ENCODE results near the gene ENPP7. TPM values are rescaled to one million over a fixed set of nuclear protein-coding genes. Genes with fewer than 3 reads are reported as not detected.

Gene ENPP7
- total RNA-seq, 4 donors from 2014 or later = not detected

DNA sequence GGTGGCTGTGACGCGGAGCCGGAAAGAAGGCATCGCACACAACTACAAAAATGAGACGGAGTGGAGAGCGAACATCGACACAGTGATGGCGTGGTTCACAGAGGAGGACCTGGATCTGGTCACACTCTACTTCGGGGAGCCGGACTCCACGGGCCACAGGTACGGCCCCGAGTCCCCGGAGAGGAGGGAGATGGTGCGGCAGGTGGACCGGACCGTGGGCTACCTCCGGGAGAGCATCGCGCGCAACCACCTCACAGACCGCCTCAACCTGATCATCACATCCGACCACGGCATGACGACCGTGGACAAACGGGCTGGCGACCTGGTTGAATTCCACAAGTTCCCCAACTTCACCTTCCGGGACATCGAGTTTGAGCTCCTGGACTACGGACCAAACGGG, 4.4 kb downstream of the ENPP7 start:
- WGBS, 2 donors = 93 to 97% methylated on average over 32 of the region's 32 CpGs
- no peak for TF ChIP-seq EP300 (IDR thresholded peaks at IDR 0.05)
- TF ChIP-seq POLR2A (IDR thresholded peaks at IDR 0.05) = no peak
- TF ChIP-seq CTCF (IDR thresholded peaks at IDR 0.05) = no peak
- Histone ChIP-seq H3K4me3 (no peak overlapping the region), H3K27me3 (peaks cover 0 to 23% of the 10 kb centered on the region in 2 donors), H3K9me3 (no peaks in the 10 kb centered on the region), H3K4me1 (peaks cover 0 to 8% (median 0%) of the 10 kb centered on the region in 4 donors), H3K27ac (no peak overlapping the region), H3K36me3 (no peaks in the 10 kb centered on the region)
- no peak for DNase-seq (ENCODE audit: low spot score in 2 of 2)

DNA sequence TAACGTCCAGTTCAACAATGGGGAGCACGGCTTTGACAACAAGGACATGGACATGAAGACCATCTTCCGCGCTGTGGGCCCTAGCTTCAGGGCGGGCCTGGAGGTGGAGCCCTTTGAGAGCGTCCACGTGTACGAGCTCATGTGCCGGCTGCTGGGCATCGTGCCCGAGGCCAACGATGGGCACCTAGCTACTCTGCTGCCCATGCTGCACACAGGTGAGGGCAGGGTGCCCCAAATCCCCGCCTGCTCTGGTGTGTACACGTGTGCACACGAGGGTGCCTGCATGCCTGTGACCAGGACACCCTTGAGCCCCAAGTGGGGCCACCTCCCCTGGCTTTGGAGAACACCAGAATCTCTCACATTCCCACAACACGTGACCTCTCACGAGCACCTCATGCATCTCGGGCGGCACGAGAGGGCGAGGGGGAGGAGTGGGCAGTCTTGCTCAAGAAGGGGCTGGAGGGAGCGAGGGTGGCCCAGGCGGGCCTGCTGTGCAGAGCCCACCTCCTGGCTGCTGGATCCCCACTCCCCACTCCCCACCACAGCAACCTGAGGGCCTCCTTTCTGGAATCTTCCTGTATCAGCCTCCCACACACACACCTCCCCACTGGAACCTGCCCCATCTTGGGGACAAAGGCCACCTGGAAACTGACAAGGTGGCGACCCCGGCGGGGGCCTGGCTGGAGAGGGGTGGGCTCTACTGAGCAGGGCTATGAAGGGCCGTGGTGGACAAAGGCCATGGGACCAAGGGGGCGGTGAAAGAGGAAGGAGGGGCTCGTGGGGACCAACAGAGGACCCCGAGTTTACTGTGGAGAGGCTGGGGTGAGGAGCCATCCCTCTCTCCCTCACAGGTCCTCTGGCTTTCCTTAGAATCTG, 6.5 kb downstream of the ENPP7 start:
- Histone ChIP-seq H3K36me3 (no peaks in the 10 kb centered on the region), H3K9me3 (no peaks in the 10 kb centered on the region), H3K4me3 (no peak overlapping the region), H3K27ac (no peak overlapping the region), H3K27me3 (peaks cover 0 to 45% of the 10 kb centered on the region in 2 donors), H3K4me1 (peaks cover 0 to 16% (median 7%) of the 10 kb centered on the region in 4 donors)
- TF ChIP-seq EP300 (IDR thresholded peaks at IDR 0.05) (no peak), POLR2A (IDR thresholded peaks at IDR 0.05) (no peak), CTCF (IDR thresholded peaks at IDR 0.05) (no peak)
- DNase-seq (ENCODE audit: low spot score in 2 of 2) = no peak
- WGBS, 2 donors = 87 to 89% methylated on average over 27 to 28 of the region's 30 CpGs

DNA sequence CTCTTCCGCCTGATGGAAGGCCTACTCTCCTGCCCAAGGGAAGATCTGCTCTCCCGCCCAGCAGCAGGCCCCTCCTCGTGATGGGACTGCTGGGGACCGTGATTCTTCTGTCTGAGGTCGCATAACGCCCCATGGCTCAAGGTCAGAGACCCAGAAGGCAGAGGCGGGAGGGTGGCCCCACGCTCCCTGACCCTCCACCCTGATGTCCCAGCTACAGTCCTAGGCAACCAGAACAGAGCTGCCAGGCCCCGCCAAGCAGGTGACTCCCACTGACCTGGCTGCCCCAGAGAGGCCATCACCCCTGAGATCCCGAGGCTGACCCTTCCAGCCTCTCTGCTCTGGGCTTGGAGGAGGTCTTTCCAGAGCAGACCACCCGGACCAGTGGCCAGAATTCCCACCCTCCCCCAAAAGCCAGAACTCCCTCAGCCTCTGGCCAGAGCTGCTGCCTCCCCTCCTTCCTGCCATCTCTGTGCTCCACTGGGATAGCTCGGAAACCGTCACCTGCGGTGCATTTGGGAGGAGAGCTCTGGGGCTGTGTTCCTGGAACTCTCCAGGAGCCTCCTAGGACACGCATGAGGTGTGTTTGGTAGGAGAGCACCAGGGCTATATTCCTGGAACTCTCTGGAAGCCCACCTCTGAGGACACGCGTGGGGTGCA, 7.3 kb downstream of the ENPP7 start:
- Histone ChIP-seq H3K4me3 (no peak overlapping the region), H3K27ac (no peak overlapping the region), H3K36me3 (no peaks in the 10 kb centered on the region), H3K4me1 (peaks cover 0 to 14% (median 7%) of the 10 kb centered on the region in 4 donors), H3K27me3 (peaks cover 0 to 51% of the 10 kb centered on the region in 2 donors), H3K9me3 (no peaks in the 10 kb centered on the region)
- no peak for DNase-seq (ENCODE audit: low spot score in 2 of 2)
- WGBS, 2 donors = 80 to 82% methylated on average over 17 of the region's 17 CpGs
- TF ChIP-seq CTCF (IDR thresholded peaks at IDR 0.05) (no peak), POLR2A (IDR thresholded peaks at IDR 0.05) (no peak), EP300 (IDR thresholded peaks at IDR 0.05) (no peak)

- peaks cover 0 to 11% (median 7%) of the 10 kb centered on the region in 4 donors for H3K4me1 ChIP-seq
- no peaks in the 10 kb centered on the region for H3K9me3 ChIP-seq
- TF ChIP-seq CTCF (IDR thresholded peaks at IDR 0.05) = no peak
- TF ChIP-seq EP300 (IDR thresholded peaks at IDR 0.05) = no peak
- TF ChIP-seq POLR2A (IDR thresholded peaks at IDR 0.05) = no peak
- 59 to 61% methylated on average over 14 of the region's 14 CpGs for WGBS, 2 donors
- DNase-seq (ENCODE audit: low spot score in 2 of 2) = no peak
- H3K27me3 ChIP-seq = peaks cover 0 to 54% of the 10 kb centered on the region in 2 donors
- no peak overlapping the region for H3K4me3 ChIP-seq
- no peaks in the 10 kb centered on the region for H3K36me3 ChIP-seq
- no peak overlapping the region for H3K27ac ChIP-seq
Measured at GRCh38 chr17:79738643-79739042, 7.9 kb downstream of the ENPP7 start.
